Measurements from ENCODE around the gene TGFBR3. TPM values are rescaled to one million over a fixed set of nuclear protein-coding genes. Genes with fewer than 3 reads are reported as not detected.

TGFBR3 gene
- total RNA-seq, 1 experiment from 2014 or later = 14.5 TPM

DNA sequence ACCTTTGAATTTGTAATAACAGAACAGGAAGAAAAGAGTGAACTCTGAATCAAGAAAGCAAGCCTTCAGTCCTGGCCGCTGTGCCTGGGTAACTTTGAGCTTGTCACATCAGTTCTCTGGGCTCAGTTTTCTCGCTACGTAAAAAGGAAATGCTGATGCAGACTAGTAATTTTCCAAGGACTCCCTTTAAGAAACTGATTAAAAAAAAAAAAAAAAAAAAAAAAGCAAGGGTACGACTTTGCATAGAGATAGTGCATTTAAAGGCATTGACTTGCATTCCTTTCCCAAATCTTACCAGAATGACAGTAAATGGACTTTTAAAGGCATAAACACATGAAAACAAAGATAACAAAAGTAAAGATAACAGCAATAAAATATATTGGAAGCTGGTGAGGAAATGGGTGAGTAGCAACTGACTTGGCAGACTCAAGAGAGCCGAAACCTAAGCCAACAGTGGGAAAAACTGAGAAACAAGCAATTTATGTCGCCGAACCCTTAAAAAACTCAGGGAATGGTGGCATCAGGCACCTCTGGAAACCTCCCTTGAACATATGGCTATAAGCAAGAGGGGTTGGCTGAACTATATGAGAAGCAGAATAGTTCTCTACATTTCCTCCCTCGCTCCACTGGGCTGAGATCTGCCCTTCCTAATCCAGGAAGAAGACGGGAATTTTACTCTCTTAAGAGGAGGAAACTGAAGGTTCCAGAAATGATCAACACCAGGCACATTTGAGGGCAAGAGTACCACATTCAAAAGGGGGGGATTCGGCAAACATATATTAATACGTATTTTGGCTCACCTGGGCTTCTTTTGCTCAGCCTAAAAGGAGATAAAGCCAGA lies 196.1 kb downstream of the TGFBR3 start:
- in situ Hi-C loops (cut with HindIII; ENCODE audit: low pct_unique_long_range_greater_than_20kb, low sequenced_read_pairs) = no loop called here
- ChIA-PET CTCF (no interaction called here), POLR2A (no interaction called here)
- no peak for DNase-seq (ENCODE audit: low read depth, low spot score)
- no peak for ATAC-seq
- H3K4me3 ChIP-seq (ENCODE audit: low read depth in 2 of 2, low read length in 2 of 2) = no peak overlapping the region
- intact Hi-C loops (cut with micrococcal nuclease; ENCODE audit: unreplicated experiment) = no loop called here
- no peaks in the 10 kb centered on the region for H3K4me1 ChIP-seq (ENCODE audit: control insufficient read depth, insufficient read depth, low read length)
- H3K9me3 ChIP-seq (ENCODE audit: control insufficient read depth, insufficient read depth, low read depth, low read length) = no peaks in the 10 kb centered on the region
- TF ChIP-seq POLR2AphosphoS5 (IDR thresholded peaks at IDR 0.05; ENCODE audit: low read depth, low read length) = no peak
- TF ChIP-seq, protein P1, sequence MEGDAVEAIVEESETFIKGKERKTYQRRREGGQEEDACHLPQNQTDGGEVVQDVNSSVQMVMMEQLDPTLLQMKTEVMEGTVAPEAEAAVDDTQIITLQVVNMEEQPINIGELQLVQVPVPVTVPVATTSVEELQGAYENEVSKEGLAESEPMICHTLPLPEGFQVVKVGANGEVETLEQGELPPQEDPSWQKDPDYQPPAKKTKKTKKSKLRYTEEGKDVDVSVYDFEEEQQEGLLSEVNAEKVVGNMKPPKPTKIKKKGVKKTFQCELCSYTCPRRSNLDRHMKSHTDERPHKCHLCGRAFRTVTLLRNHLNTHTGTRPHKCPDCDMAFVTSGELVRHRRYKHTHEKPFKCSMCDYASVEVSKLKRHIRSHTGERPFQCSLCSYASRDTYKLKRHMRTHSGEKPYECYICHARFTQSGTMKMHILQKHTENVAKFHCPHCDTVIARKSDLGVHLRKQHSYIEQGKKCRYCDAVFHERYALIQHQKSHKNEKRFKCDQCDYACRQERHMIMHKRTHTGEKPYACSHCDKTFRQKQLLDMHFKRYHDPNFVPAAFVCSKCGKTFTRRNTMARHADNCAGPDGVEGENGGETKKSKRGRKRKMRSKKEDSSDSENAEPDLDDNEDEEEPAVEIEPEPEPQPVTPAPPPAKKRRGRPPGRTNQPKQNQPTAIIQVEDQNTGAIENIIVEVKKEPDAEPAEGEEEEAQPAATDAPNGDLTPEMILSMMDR (IDR thresholded peaks at IDR 0.05) = no peak
- TF ChIP-seq, protein P2, sequence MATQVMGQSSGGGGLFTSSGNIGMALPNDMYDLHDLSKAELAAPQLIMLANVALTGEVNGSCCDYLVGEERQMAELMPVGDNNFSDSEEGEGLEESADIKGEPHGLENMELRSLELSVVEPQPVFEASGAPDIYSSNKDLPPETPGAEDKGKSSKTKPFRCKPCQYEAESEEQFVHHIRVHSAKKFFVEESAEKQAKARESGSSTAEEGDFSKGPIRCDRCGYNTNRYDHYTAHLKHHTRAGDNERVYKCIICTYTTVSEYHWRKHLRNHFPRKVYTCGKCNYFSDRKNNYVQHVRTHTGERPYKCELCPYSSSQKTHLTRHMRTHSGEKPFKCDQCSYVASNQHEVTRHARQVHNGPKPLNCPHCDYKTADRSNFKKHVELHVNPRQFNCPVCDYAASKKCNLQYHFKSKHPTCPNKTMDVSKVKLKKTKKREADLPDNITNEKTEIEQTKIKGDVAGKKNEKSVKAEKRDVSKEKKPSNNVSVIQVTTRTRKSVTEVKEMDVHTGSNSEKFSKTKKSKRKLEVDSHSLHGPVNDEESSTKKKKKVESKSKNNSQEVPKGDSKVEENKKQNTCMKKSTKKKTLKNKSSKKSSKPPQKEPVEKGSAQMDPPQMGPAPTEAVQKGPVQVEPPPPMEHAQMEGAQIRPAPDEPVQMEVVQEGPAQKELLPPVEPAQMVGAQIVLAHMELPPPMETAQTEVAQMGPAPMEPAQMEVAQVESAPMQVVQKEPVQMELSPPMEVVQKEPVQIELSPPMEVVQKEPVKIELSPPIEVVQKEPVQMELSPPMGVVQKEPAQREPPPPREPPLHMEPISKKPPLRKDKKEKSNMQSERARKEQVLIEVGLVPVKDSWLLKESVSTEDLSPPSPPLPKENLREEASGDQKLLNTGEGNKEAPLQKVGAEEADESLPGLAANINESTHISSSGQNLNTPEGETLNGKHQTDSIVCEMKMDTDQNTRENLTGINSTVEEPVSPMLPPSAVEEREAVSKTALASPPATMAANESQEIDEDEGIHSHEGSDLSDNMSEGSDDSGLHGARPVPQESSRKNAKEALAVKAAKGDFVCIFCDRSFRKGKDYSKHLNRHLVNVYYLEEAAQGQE (IDR thresholded peaks at IDR 0.05; ENCODE audit: insufficient read depth in 1 of 2, low read depth in 2 of 2, low read length in 1 of 2) = no peak
- no peak for TF ChIP-seq TCF7L2 (IDR thresholded peaks at IDR 0.05; ENCODE audit: low read depth, low read length)
- no peak for TF ChIP-seq SIN3A (IDR thresholded peaks at IDR 0.05; ENCODE audit: borderline replicate concordance, insufficient read depth, low read depth, low read length)
- no TSS peak for BruUV-seq (replicated peaks)
- no peaks in the 10 kb centered on the region for H3K27me3 ChIP-seq (ENCODE audit: control insufficient read depth, insufficient read depth, low read length)
- H3K27ac ChIP-seq (ENCODE audit: low read length) = no peak overlapping the region
- H3K36me3 ChIP-seq (ENCODE audit: control insufficient read depth, insufficient read depth, low read length) = no peaks in the 10 kb centered on the region

DNA sequence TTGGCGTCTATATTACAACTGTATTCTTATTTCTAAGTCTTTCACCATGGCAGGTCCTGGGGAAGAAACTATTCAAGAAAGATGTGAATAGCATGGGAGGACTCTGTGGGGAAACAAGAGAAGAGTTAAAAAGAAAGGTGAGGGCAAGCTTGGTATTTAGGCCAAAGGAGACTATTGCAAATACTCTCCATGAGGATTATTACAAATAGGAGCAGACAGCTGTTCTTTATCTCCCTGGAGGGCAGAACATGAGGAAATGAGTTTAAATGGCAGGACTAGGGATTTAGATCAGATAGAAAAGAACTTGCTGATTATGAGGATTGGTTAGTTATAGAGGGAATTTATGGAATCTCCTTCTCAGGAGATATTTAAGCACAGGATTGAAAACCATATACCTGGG lies 198.5 kb downstream of the TGFBR3 start:
- H3K27ac ChIP-seq (ENCODE audit: low read length) = no peak overlapping the region
- no peaks in the 10 kb centered on the region for H3K36me3 ChIP-seq (ENCODE audit: control insufficient read depth, insufficient read depth, low read length)
- H3K27me3 ChIP-seq (ENCODE audit: control insufficient read depth, insufficient read depth, low read length) = no peaks in the 10 kb centered on the region
- POLR2A ChIA-PET = no interaction called here
- no peak for DNase-seq (ENCODE audit: low read depth, low spot score)
- in situ Hi-C loops (cut with HindIII; ENCODE audit: low pct_unique_long_range_greater_than_20kb, low sequenced_read_pairs) (no loop called here), intact Hi-C loops (cut with micrococcal nuclease; ENCODE audit: unreplicated experiment) (no loop called here)
- H3K4me1 ChIP-seq (ENCODE audit: control insufficient read depth, insufficient read depth, low read length) = no peaks in the 10 kb centered on the region
- no peaks in the 10 kb centered on the region for H3K9me3 ChIP-seq (ENCODE audit: control insufficient read depth, insufficient read depth, low read depth, low read length)
- TF ChIP-seq, protein P2 (IDR thresholded peaks at IDR 0.05; ENCODE audit: insufficient read depth in 1 of 2, low read depth in 2 of 2, low read length in 1 of 2) = no peak
- TF ChIP-seq SIN3A (IDR thresholded peaks at IDR 0.05; ENCODE audit: borderline replicate concordance, insufficient read depth, low read depth, low read length) = no peak
- no peak for TF ChIP-seq POLR2AphosphoS5 (IDR thresholded peaks at IDR 0.05; ENCODE audit: low read depth, low read length)
- ATAC-seq = no peak
- no TSS peak for BruUV-seq (replicated peaks)
- H3K4me3 ChIP-seq (ENCODE audit: low read depth in 2 of 2, low read length in 2 of 2) = no peak overlapping the region
- CTCF ChIA-PET = no interaction called here

Measured in Panc1 (cell line).